Measurements from ENCODE around the gene CDCA3. TPM values are rescaled to one million over a fixed set of nuclear protein-coding genes. Genes with fewer than 3 reads are reported as not detected.

Gene CDCA3
- total RNA-seq, 1 experiment from 2014 or later, result 61.8 TPM

- peak; percentile 32 for DNase-seq (ENCODE audit: low spot score)
- Mint-ChIP-seq H3K4me1 (peaks cover 57% of the 10 kb centered on the region), H3K9me3 (no peaks in the 10 kb centered on the region), H3K27ac (peak overlapping the region; percentile 68; the same call in 1 of the 2 replicates), H3K4me3 (peak overlapping the region; percentile 89), H3K27me3 (ENCODE audit: low read depth) (no peaks in the 10 kb centered on the region), H3K36me3 (peaks cover 68% of the 10 kb centered on the region)
- POLR2A ChIA-PET, result interaction anchor here (0.7 to 4.3 kb wide), 8 partner anchors 15 to 97 kb away, joined by 3 to 33 read pairs (median 3); partner anchors contain the start of genes C12orf57, CDCA3, ENO2 and RNU7-1
- peak; percentile 2 for ATAC-seq
- CTCF ChIA-PET, result interaction anchor here (0.6 to 8.5 kb wide), 9 partner anchors 14 to 183 kb away, joined by 3 to 181 read pairs (median 5); partner anchors contain the start of genes CDCA3, MLF2, RNU7-1 and USP5
- TF ChIP-seq ZNF416 (CRISPR knock-in tag; IDR thresholded peaks at IDR 0.05) (no peak), PREB (CRISPR knock-in tag; IDR thresholded peaks at IDR 0.05; ENCODE audit: borderline replicate concordance) (no peak), GABPB1 (CRISPR knock-in tag; IDR thresholded peaks at IDR 0.05) (no peak; the same call in 1 of the 2 replicates), ATF1 (CRISPR knock-in tag; IDR thresholded peaks at IDR 0.05) (no peak), NR2C2 (CRISPR knock-in tag; IDR thresholded peaks at IDR 0.05) (no peak), ETV6 (CRISPR knock-in tag; IDR thresholded peaks at IDR 0.05) (peak; percentile 40; the same call in 1 of the 2 replicates), ATF2 (CRISPR knock-in tag; IDR thresholded peaks at IDR 0.05; ENCODE audit: borderline replicate concordance, low read depth) (no peak), CBFB (CRISPR knock-in tag; IDR thresholded peaks at IDR 0.05; ENCODE audit: low read depth) (no peak), FOXJ3 (CRISPR knock-in tag; IDR thresholded peaks at IDR 0.05; ENCODE audit: borderline replicate concordance) (no peak), ZNF671 (CRISPR knock-in tag; IDR thresholded peaks at IDR 0.05) (no peak), ZMAT4 (CRISPR knock-in tag; IDR thresholded peaks at IDR 0.05) (no peak), OVOL2 (CRISPR knock-in tag; IDR thresholded peaks at IDR 0.05; ENCODE audit: borderline replicate concordance) (no peak), NFATC4 (CRISPR knock-in tag; IDR thresholded peaks at IDR 0.05) (peak; percentile 76; the same call in 1 of the 2 replicates), MXD4 (CRISPR knock-in tag; IDR thresholded peaks at IDR 0.05; ENCODE audit: borderline replicate concordance) (no peak), ZNF121 (CRISPR knock-in tag; IDR thresholded peaks at IDR 0.05) (no peak), ELF4 (CRISPR knock-in tag; IDR thresholded peaks at IDR 0.05; ENCODE audit: low read depth) (no peak), KAT7 (CRISPR knock-in tag; IDR thresholded peaks at IDR 0.05; ENCODE audit: borderline replicate concordance) (0 out of 2 replicates have a peak, but pooled peaks have one; percentile 20), E2F1 (CRISPR knock-in tag; IDR thresholded peaks at IDR 0.05) (no peak), AR (CRISPR knock-in tag; IDR thresholded peaks at IDR 0.05) (peak; percentile 31; the same call in 1 of the 2 replicates), E2F4 (CRISPR knock-in tag; IDR thresholded peaks at IDR 0.05; ENCODE audit: borderline replicate concordance, low read depth) (no peak)
These were observed 15.9 kb upstream of the CDCA3 start for GRCh38 chr12:6866920-6867412.
